PC-3 (cell line): ENCODE data around the gene NOL9.

Experiments
- EZH2 ChIP-seq: fragments of 300-600 bp; sonication (generic); IDR thresholded peaks from one replicate; pipeline ENCODE4 v1.6.1; 2017; ENCODE audit warnings: antibody characterized with exemption, mild to moderate bottlenecking, low read length; ENCODE audit not compliant: unreplicated experiment
- EZH2phosphoT487 ChIP-seq: fragments of 300-600 bp; sonication (generic); IDR thresholded peaks from 2 replicates; pipeline ENCODE4 v1.6.1; 2018; ENCODE audit warnings: mild to moderate bottlenecking, antibody characterized with exemption, low read length, borderline replicate concordance
- TF ChIP-seq, protein P1 (sequence below): fragments of 300-600 bp; sonication (generic); conservative IDR thresholded peaks from 2 replicates; pipeline ENCODE4 v1.5.1; 2017; ENCODE audit warnings: antibody characterized with exemption, low read depth, mild to moderate bottlenecking, low read length

- TF ChIP-seq, protein P1, sequence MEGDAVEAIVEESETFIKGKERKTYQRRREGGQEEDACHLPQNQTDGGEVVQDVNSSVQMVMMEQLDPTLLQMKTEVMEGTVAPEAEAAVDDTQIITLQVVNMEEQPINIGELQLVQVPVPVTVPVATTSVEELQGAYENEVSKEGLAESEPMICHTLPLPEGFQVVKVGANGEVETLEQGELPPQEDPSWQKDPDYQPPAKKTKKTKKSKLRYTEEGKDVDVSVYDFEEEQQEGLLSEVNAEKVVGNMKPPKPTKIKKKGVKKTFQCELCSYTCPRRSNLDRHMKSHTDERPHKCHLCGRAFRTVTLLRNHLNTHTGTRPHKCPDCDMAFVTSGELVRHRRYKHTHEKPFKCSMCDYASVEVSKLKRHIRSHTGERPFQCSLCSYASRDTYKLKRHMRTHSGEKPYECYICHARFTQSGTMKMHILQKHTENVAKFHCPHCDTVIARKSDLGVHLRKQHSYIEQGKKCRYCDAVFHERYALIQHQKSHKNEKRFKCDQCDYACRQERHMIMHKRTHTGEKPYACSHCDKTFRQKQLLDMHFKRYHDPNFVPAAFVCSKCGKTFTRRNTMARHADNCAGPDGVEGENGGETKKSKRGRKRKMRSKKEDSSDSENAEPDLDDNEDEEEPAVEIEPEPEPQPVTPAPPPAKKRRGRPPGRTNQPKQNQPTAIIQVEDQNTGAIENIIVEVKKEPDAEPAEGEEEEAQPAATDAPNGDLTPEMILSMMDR: no peak
- TF ChIP-seq EZH2phosphoT487: no peak
- TF ChIP-seq EZH2: no peak
These were observed 49.1 kb upstream of the NOL9 start for GRCh38 chr1:6603238-6603914.
